ENCODE data around the gene PHLDB1. TPM values are rescaled to one million over a fixed set of nuclear protein-coding genes. Genes with fewer than 3 reads are reported as not detected.
A peak's percentile ranks its signal among the peaks of the same experiment; 100 is the strongest.

The PHLDB1 gene
- total RNA-seq, 1 donor from 2014 or later, result 65.8 TPM

DNA sequence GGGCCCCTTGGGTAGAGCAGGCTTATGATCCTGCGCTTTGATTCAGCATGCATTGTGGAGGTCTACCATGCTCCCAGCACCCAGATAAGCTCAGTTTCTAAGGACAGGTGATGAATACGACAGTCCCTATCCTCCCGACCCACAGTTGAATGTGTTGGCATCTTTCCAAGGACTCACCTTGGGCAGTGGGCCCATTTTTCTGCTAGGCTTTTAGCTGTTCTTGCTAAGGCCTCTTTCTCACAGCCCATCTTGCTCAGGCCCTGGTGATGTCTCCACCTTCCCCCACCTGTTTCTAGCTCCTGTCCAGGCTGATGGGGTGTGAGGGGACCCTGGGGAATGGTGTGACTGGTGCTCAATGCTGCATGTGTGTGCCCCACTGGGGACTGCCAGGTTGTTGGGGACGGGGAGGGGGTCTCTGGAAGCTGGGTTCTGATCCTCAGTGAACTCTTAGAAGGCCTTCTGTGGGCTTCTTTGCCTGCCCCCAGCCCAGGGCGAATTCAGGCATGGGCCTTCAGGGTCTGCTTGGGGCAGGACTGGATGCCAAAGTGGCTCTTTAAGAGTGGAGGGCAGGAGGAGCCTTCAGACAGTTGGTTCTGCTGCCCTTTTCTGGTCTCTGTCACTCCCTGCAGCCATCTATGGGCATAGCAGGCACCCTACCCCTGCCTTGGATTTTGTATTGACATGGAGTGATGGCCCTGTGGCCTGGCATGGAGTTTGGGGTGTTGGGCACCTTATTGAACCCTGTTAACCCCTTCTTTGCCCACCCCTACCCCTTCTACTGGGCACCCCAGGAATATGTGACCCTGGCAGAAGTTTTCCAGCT is 33.1 kb downstream of the PHLDB1 start:
- no peak for DNase-seq

DNA sequence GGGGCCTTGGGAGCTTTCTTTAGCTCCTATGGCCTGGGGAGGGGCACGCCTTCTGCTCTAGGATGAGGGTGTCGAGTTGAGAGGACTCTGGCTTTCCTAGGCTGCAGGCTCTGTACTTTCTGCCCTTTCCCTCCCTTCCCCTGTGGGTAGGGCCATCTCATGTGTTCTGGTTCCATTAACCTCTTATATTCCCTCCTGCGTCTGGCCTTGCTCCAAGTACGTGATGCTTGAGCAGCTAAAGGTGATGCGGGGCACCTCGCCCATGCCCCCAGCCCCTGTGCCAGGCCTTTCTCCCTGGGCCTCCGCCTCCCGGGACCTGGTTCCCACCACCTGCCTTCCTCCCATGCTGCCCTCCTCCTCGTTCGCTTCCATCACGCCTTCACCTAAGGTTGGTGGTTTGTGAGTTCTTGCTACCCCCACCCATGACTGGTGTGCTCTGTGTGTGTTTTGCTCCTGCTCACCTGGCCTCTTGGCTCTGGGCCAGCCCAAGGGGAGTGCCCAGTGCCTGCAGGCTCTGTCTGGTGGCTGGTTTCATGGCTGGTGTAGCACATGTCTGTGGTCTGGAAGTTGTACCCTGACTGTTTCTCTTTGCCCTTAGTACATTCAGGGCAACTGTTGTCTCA is 34.1 kb downstream of the PHLDB1 start:
- DNase-seq, result no peak

DNA sequence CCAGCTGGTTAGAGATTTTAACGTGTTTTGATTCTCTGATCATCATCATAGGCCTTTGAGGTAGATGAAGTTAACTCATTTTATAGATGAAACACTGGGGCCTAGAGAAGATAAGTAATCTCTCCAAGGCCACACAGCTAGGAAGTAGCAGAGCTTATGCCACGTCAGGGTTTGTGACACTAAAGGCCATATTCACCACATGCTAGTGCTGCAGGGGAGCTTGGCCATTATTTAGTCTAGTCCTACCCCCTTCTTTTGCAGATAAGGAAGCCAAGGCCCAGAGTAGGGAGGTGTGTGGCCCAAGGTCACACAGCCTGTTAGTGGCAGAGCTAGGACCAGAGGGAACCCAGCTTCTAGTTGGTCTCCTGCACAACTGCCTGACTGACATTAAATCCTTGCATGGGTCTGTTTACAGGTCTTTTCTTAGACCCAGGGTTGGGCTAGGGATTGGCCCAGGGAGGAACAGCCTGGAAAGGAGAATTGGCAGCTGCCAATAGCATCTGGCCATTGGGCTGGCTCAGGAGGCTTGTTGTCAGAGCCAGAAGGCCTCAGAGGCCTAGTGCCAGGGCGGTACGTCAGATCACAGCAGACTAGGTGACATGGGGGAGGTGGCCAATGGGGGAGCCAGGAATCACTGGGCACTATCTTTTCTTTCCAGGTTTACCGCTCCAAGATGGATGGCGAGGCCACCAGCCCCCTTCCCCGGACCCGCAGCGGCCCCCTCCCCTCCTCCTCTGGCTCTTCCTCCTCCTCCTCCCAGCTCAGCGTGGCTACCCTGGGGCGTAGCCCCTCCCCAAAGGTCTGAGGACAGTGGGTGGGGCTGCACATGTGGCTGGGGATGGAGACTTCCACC is 36.0 kb downstream of the PHLDB1 start:
- no peak for DNase-seq

DNA sequence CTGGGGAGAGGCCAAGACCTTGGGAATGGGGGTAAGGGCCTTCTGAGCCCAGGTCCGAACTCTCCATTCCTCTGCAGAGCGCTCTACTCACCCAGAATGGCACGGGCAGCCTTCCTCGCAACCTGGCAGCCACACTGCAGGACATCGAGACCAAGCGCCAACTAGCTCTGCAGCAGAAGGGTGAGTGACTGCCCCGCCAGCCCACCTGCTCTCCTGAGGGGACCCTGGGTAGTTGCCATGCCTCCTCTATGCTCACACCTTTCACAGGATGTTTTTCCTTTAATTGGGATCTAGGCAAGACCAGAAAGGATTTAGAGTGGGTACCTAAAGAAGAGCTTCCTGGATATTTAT is 36.6 kb downstream of the PHLDB1 start:
- no peak for DNase-seq

DNA sequence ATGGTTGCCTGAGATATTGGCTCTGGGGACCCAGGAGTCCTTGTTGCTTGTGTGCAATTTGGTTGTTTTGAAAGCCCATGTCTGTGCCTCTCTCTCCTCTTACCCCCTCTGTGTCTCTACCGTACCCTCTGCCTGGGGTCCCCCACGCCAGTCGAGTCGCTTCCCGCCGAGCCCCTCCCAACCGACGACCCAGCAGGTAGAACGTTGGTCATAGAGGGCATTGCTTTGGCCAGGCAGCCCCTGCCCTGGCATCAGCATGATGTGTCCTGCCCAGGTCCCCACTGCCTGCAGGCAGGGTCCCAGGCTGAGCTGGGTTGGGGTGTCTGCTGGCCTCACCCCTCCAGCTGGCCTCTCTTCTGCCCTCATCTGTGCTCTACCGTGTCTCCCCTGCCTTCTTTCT is 37.1 kb downstream of the PHLDB1 start:
- DNase-seq, result no peak

DNA sequence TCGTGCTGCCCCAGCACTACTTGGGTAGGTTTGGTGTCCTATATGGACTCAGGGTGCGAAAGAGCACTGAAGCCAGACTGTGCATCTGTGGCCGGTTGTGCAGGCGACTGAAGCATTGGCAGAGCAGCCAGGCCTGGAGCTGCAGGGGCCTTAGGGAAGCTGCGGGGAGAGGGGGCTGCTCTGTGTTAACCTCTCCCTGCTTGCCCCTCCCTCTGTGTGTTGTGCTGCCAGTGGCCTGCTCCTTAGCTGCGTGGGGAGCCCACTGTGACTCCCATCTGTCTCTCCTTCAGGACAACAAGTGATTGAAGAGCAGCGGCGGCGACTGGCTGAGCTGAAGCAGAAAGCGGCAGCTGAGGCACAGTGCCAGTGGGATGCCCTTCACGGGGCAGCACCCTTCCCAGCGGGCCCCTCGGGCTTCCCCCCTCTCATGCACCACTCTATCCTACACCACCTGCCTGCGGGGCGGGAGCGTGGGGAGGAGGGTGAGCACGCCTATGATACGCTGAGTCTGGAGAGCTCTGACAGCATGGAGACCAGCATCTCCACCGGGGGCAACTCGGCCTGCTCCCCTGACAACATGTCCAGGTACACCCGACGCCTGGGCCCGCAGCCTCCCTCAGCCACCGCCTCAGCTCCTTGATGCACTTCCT is 37.8 kb downstream of the PHLDB1 start:
- DNase-seq, result no peak

DNA sequence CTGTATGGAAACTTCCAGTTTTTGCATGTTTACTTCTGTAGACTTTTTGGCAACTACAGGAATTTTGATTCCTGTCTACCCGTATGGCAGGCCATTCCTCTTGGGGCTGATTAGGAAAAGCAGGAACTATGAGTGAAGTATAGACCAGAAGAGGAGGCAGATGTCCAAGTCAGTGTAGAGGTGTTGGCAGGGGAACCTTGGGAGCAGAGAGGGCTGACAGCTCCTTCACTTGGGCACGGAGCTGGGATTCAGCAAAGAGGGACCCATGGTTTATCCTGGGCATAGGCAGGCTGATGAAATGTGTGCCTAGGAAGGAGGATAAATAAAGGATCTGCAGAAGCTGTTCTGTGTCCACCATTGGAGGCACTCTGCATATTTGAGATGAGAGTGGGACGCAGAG is 39.0 kb downstream of the PHLDB1 start:
- no peak for DNase-seq

DNA sequence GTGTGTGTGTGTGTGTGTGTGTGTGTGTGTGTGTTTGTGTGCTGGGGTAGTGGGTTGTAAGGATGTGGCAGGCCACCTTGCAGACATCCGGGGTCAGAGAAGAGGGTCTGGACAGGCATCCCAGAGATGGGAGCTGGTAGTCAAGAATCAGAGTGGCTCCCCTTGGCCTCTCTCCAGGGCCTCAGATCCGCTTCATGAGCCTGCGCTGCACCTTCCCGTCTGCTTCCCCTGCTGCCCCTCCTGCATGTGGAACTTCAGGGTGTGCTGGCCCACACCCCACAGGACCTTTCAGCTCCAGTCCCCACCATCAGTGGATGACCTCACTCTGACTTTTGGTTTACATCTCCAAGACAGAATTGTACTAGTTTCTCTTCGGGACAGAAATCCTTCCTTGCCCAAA is 40.9 kb downstream of the PHLDB1 start:
- DNase-seq, result no peak

DNA sequence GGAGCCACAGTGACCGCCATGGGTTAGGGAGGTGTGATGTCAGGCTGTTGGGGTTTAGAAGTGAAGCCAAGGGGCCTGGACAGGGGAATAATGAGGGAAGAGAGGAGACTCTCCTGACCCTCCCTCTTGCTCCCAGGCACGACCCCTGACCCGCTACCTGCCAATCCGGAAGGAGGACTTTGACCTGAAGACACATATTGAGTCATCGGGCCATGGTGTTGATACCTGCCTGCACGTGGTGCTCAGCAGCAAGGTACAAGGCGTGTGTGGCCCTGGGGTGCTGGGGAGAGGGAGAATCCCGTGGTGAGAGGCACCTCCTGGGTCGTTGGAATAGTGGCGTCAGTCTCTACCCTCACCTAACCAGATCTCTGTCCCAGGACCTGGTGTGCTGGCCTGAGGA is 42.5 kb downstream of the PHLDB1 start:
- DNase-seq, result no peak

DNA sequence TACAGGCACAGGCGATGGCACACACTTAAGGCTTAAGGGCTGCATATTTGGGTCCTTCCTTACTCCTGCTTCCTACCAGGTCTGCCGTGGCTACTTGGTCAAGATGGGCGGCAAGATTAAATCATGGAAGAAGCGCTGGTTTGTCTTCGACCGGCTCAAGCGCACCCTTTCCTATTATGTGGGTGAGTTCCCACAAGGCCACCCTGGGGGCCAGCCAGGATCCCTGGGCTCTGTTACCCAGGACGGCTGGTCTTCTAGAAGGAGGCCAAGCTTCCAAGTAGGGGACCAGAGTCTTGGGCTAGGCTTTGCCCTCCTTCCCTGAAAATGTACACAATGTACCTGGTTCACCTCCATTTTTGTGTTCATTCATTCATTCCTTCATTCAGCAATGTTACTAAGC is 43.0 kb downstream of the PHLDB1 start:
- DNase-seq, result no peak

DNA sequence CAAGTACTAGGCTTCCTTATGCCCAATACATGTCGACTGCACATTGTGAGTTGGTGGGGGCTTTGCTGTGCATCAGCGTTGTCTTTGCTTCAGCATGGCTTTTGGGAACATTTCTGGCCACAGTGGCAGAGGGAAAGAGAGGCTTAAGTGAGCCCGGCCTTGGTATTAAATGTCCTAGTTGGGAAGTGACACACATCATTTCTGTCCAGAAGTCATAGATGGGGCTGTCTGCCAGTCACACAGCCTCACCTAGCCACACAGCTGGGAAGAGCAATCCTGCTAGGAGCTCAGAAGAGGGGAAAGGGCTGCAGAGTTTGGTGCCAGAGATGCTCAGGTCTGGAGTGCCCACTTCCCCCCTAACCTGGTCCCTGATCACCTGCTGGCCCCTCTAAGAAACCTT is 44.4 kb downstream of the PHLDB1 start:
- no peak for DNase-seq

DNA sequence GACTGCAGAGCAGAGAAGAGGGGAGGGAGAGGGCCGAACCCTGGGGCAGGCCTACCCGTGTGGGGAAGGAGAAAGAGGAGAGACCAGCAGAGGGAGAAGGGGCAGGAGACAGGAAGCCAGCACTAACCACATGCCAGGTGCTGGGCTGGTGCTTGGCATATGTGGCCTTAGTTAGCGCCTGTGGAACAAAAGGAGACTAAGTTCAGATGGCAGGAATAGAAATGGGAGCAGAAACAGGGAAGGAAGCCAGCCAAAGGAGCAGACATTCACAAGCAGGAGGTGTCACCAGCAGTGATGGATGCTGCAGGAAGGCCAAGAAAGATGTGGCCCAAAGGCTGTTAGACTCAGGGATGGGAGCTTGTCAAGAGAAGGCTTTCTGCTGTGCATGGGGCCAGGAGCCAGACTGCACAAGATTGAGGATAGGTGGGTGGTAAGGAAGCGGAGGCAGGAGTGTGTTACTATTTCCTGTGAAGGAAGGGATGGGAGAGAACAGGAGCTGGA is 45.3 kb downstream of the PHLDB1 start:
- DNase-seq, result peak; percentile 49

DNA sequence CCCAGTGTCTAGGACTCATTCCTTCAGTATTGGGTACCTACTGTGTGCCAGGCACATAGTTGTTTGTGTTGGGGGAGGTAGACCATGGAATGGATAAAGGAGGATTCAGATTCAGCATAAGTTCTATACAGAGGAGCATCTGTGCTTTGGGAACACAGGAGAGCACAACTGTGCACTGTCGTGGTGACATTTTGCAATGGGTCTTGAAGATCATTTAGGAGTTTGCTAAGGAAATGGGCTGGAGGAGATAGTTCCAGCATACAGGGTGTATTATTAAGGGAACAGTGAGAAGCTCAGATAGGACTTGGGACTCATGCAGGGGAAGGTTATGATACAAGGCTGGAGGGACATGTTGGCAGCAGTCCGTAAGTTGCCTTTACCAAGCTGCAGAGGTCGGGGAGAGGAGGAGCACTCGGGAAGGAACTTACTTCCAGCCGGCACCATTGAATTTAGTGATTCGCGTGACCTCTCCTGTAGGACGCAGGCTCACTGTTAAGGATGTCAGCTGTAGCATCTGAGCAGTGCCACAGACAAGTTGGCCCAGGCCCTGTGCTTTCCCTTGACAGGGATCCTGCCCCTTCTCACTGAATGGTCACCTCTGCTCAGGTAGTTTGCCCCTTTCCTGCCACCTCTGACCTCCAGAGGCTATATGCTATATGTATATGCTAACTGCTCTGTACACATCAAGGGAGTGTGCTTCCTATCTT is 46.4 kb downstream of the PHLDB1 start:
- DNase-seq, result no peak

DNA sequence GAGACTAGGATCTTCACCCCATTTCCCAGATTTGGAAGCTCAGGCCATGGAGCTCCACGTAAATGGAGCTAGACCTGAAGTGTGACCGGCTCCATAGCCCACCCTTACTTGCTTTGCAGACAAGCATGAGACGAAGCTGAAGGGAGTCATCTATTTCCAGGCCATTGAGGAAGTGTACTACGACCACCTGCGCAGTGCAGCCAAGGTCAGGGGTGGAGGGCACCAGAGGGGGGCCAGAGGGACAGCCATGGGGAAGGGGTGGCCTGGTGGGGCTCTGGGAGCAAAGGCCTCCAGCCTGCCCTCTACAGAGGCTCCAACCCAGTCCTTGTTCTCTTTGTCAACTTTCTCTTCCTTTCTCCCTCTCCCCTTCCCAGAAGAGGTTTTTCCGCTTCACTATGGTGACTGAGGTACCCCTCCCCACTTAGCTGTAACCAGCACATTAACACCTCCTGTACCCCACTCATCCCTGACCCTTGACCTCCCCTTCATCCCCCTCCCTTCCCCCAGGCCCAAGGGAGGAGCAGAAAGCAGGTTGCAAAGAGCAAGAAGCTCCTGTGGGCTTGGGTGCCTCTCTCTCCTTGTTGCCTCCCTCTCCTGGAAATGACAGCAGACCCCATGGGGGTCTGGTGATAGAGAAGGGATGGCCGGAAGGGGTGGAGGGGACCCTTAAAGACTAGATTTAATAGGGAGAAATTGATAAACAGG is 48.2 kb downstream of the PHLDB1 start:
- DNase-seq, result no peak

DNA sequence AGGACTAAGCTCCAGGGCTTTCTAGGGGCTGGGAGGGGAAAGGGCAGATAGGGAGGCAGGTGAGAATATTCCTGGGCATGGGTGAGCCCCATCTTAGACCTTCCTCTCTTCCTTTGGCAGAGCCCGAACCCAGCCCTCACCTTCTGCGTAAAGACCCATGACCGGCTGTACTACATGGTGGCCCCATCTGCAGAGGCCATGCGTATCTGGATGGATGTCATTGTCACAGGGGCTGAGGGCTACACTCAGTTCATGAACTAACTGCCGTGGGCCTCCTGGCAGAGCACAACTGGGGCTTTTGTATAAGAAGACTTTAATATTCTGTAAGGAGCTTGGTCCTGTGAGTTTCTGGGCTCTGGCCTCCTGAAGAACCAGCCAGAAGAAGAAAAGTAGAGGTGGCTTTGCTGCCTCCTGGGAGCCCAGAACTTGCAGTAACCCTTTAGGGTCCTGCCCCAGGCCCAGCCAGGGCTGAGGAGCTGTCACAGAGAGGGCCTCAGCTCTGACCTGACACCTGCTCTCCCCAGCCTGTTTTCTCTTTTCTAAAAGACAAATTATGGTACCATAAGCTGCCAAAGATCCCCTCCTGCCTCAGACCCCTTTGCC is 49.2 kb downstream of the PHLDB1 start:
- DNase-seq, result no peak

DNA sequence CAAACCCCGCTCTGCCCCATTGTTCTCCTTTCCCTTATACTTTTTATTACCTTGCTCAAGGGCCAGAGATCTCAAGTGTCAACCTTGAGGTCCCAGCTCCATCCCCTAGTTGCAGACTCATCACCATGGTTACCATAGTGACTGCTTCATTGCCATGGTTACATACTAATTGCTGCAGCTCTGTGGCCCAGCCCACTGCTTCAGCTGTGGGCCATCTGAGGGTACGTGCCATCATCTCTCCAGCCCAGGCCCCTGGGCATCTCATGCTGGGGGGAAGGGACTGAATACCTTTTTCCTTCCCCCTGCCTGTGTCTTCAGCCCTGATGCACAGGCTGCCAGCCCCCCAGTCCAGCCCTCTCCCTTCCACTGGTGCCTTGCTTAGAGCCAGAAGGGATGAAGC is 49.8 kb downstream of the PHLDB1 start:
- DNase-seq, result no peak

DNA sequence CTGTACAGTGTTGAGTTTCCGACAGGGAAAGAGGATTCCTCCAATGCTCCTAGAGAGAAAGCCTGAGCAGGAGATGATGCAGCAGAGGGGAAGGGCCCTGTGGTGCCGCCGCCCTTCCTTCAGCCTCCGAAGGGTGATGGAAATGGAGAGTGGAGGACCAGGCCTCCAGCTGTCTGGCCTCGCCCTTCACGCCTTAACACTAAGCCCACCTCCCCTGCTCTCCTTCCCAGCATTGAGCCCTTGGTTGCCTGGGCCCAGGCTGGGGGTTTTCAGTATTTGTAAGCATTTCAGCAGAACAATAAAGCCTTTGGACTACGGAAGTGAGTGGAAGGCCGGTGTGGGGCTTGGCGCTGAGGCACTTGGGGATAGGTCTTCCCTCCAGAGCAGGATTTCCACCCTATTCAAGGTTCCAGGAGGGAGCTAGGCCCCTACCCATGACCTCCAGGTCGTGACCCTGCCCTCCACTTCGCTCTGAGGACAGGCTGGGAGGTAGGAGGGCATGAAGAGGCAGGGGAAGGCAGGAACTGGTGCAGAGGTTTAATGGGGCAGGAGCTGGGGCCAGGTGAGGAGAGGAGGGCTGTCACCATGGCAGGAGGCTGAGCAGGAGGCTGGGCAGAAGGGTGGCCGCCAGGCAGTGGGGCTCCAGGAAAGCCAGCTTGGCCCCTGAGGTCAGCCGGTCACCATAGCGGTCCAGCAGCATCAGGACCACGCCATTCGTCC is 50.5 kb downstream of the PHLDB1 start:
- DNase-seq, result no peak

DNA sequence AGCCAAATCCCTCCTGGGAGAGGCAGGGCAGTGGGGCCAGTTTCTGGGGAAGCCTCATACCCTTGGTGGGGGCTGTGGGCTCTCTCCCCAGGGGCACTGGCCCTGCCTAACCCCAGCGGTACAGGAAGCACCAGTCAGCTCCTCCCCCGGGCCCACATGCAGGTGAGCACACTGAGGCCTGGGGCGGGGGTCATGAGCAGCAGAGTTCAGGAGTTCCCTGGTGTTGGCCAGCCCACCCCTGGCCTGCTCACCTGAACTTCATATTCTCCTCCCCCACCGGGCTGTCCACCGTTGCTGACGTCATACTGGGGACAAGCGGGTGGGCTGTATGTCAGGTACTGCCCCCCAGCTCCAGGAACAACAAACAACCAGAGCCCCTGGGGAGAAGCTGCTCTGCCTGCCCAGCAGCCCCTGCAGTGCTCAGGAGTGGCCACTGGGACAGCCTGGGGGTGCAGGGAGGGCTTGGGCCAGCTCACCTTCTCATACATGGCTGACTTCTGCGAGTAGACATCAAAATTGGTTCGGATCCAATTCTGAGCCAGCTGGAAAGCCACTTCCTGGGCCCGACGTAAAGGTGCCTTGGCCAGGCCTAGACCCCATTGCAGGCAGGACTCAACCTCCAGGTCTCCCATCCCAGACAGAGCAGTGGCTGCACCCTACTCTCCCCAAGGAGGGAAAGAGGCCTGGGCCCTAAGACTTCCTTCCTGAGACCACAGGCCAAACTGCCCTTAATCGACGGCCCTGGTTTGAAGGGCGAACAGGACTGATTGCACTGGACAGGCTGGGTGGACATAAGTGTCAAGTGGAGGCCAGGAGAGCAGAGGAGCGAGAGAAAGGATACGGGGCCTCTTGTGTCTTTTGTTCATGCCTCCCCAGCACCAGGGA is 51.3 kb downstream of the PHLDB1 start:
- DNase-seq, result no peak

DNA sequence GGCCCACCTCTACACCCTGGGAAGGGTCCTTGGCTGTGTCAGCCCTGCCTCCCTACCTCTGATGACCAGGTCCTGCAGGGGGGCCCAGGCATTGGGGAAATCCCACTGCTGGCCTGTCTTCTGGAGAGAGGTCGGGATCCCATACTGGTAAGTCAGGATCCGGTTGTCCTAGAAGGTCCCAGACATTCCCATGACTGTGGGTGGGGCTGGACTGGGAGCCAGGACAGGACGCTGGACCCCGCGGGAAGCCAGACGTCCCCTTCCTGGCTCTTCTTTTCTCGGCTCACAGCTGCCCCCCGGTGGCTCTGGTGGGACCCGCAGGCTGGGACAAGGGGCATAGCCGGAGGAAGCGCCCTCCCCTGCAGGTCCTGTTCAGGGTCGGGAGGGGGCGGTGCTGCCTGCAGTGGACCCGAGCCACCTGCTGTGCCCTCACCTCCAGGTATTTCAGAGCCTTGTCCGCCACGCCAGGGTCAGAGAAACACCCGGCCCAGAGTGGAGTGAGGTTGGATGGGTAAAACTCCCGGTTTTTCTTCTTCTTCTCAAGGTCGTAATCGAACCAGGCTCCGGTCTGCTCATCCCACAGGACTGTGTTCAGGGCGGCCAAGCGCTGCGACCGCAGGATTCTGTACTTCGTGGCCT is 52.0 kb downstream of the PHLDB1 start:
- DNase-seq, result peak; percentile 61
